HTR-8/SVneo (cell line): ENCODE measurements around the gene B9D1.

ENCODE experiments used
- DNase-seq: peaks from one replicate; pipeline ENCODE4 v3.0.0; 2011; ENCODE audit warnings: low spot score, mixed read lengths; ENCODE audit not compliant: insufficient read length
- FAIRE-seq: peaks from 2 replicates; lab custom pipeline; 2011; peaks lifted over from hg19 to GRCh38; lab: Jason Lieb, UNC

The B9D1 gene

GRCh38 chr17:19378416-19379360, 16.2 kb upstream of the B9D1 start, which contains the start of gene MAPK7:
Gene MAPK7 (plus strand): TSS chr17:19378498. CDS start chr17:19378901, 403 bp downstream.
- FAIRE-seq (peak; percentile 46), DNase-seq (no peak)

DNA sequence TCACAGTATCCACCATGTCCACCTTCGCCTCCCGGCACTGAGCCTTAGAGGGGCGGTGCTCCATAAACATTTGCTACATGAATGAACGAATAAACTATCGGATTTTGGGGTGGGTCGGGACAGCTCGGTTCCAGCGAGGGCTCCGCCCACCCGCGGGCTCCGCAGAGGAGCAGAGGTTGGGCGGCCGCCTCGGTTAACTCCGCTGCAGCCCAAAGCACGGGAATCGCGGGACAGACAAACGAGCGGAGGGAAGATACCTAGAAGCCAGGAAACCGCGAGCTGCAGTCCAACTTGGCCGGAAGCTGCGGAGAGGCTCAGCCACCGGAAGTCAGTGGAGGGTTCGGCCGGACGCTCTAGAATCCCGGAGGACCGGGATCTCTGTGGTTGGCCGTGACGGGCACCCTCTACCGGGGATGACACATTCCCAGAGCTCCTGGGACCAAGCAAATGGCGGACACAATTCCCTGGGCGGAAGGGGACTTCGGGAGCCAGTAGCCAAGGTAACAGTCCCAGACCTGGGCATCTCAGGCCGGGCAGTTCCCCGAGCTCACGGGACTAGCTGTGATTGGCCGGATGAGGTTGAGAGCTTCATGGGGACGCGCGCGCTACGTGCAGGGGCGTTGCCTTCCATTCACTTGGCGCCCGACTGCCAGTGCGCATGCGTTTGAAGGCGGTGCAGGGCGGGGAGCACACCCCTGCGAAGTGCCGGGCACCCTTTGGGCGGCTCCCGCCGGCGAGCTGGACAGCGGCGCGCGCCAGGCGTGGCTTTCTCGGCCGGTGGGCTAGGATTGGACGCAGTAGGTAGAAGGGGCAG, 15.3 kb upstream of the B9D1 start:
- FAIRE-seq (peak; percentile 100), DNase-seq (peak; percentile 100)

GRCh38 chr17:19376811-19377210, 14.3 kb upstream of the B9D1 start:
- FAIRE-seq (no peak), DNase-seq (no peak)

DNA sequence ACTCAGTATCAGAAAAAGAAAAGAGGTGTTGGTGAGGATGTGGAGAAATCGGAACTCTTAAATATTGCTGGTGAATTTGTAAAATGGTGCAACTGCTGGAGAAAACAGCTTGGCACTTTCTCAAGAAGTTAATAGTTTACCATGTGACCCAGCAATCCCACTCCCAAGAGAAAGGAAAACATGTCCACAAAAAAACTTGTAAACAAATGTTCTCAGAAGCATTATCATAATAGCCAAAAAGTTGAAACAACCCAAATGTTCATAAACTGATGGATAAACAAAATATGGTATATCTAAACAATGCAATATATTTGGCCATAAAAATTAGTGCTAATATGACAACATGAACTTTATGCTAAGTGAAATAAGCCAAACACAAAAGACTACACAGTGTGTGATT, 13.2 kb upstream of the B9D1 start:
- FAIRE-seq (peak; percentile 44), DNase-seq (no peak)

DNA sequence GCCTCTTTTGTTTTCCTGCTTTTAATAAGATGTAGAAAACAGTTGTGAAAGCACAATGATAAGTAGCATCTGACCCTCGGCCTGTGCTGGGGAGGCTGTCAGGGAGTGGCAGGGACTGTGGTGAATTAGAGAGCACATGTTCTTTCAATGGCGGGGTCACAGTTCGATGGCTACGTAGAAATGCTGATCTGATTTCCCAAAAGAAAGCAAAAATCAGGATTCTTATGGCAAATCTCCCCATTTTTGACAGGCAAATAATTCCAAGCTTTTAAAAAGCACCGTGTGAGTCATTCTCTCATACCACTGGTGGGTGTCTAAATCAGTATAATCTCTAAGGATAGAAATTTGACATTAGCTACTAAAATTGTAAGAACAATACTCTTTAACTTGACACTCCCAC, 11.6 kb upstream of the B9D1 start:
- peak; percentile 48 for FAIRE-seq
- no peak for DNase-seq

- FAIRE-seq: peak; percentile 33
Measured at GRCh38 chr17:19372866-19373504, 10.5 kb upstream of the B9D1 start.

GRCh38 chr17:19372439-19372838, 9.9 kb upstream of the B9D1 start:
- FAIRE-seq (no peak), DNase-seq (no peak)

More at GRCh38 chr17:19372866-19373504, 10.5 kb upstream of the B9D1 start:
- no peak for DNase-seq

DNA sequence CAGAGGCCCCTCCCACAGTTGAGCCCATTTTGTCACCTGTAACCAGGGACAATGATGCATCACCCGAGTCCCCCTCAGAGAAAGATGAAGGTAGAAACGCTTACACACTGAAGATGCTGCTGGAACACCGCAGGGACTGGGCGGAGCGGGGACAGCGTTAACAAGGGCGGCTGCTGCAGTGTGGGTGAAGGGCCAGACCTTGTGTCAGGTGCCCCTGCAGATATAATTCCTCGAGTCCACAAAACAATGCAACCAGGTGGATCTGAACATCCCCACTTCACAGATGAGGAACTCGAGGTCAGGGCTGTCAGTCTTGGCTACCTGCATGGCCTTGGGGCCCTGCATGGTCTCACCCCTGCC, 9.5 kb upstream of the B9D1 start:
- no peak for FAIRE-seq

GRCh38 chr17:19371259-19372010, 8.9 kb upstream of the B9D1 start:
- FAIRE-seq (peak; percentile 79), DNase-seq (no peak)

More for the DNA sequence above, 9.5 kb upstream of the B9D1 start:
- DNase-seq: no peak

- peak; percentile 33 for FAIRE-seq
- no peak for DNase-seq
Measured at GRCh38 chr17:19370493-19370960, 8.0 kb upstream of the B9D1 start.

- DNase-seq (no peak), FAIRE-seq (peak; percentile 33)
Measured at GRCh38 chr17:19369846-19370492, 7.4 kb upstream of the B9D1 start.

GRCh38 chr17:19369107-19369778, 6.7 kb upstream of the B9D1 start:
- FAIRE-seq (peak; percentile 46), DNase-seq (no peak)

DNA sequence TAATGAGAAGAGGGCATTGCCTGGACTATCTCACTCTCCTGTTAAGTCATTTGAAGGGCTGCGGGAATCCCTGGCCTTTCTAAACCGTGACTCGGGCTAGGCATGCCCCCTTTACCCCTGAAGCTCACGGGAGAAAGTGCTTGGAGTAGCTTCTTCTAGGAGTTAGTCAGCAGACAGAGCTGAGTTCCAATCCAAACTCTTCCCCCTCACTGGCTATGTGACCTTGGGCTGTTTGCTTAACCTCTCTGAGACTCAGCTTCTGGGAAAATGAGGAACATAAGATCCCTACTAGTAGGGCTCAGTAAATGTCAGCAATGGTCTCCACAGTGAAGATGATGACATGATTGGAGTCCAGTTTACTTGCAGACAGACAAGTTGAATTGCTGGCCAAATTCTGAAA, 5.7 kb upstream of the B9D1 start:
- FAIRE-seq (no peak), DNase-seq (no peak)

- DNase-seq: no peak
- peak; percentile 40 for FAIRE-seq
Measured at GRCh38 chr17:19366637-19366972, 4.1 kb upstream of the B9D1 start.

DNA sequence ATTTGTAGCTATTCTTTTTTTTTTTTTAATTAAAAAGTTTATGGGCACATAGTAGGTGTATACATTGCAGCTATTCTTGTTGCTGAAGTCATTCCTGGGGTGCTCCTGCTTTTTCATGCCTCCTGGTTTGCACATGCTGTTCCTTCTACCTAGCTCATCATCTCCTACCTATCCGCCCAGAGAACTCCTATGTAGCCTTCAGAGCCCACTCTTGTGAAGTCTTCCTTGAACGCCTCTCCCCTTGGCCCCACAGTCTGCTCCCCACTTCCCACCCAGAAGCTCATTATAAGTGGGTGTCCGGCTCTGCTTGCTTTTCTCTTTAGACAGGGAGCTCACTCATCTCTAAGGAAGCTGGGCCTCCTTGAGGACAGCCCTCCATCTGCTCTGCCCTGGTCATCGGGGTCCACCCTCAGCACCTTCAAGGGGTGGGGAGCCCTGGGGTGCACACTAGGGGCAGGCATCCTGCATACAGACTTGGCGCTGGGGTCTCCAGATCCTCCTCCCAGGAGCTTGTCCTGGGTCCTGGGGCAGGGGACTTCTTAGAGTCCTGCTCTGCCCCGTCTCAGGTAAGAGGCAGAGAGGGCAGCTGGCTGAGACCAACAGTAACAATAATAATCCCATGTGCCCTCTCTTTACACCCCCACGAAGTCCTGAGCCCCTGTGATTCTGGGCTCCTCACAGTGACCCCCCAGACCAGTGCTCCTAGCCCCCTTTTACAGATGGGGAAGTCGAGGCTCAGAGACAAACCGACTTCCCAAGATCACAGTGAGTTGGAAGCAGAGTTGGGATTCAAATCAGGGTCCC, 3.5 kb upstream of the B9D1 start:
- DNase-seq (no peak), FAIRE-seq (no peak)

DNA sequence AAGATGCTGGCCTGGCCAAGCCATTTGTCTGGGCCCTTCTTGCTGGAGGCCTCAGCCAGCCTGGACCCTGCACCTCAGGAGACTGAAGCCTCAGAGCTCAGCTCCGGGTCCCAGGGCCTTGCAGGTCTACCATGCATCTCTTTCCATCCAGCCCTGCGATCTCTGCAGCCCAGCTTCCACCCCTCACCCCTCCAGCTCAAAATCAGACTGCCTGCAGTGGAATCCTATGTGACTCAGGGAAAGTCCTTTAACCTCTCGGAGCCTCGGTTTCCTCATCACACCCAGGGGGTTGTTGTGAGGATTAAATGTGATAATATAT, 2.9 kb upstream of the B9D1 start:
- DNase-seq (no peak), FAIRE-seq (no peak)

DNA sequence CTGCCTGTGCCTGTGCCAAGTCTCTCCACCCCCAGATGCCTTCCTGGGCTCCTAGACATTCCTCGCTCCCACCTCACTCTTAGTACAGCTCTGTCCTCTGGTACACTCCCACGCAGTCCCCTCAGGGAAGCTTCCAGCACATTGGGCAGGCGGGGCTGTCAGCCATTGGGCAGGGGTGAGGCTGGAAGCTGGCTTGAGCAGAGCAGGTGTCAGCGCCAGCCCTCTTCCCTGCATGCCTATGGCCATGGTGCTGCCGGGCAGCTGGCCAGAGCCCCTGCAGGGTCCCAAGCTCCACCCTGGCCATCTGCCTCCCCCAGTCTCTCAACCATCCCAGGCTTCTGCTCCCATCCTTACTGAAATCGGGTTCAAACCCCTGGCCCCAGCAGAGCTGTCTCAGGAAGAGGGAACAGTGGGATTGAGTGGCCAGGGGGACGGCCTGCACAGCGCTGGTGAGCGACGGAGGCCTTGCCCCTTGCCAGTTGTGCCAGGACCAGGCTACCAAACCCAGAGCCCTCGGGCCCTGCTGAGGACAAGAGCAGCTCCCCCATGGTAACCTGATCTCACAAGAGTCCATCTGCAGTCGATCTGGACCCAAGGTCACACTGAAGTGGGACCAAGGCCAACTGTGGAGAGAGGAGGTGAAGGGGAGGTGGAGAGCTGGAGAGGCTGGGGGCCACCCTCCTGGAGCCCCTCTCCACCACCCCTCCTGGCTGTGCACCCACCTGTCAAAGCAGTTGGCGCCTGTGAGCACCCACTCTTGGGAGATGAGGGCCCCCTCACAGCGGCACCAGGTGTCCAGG, 2.4 kb upstream of the B9D1 start:
- DNase-seq: no peak
- FAIRE-seq: peak; percentile 84
